Activated T-cell treated with anti-CD3 and anti-CD28 coated beads for 24 hours (primary cell): ENCODE results near the gene ZNF263.

Experiments
- DNase-seq: peaks from one replicate; pipeline ENCODE4 v3.0.0-alpha.2; 2020; ENCODE audit warnings: low read depth

Gene ZNF263

GRCh38 chr16:3328104-3328503 is 44.8 kb downstream of the ZNF263 start:
- DNase-seq, result no peak

- DNase-seq, result no peak
Measured at GRCh38 chr16:3328643-3329042, 45.4 kb downstream of the ZNF263 start.
